Measurements from ENCODE around the gene GPC3. TPM values are rescaled to one million over a fixed set of nuclear protein-coding genes. Genes with fewer than 3 reads are reported as not detected.

The GPC3 gene
- total and polyA plus RNA-seq, 2 experiments from 2014 or later, result 36.8 to 60.1 TPM

DNA sequence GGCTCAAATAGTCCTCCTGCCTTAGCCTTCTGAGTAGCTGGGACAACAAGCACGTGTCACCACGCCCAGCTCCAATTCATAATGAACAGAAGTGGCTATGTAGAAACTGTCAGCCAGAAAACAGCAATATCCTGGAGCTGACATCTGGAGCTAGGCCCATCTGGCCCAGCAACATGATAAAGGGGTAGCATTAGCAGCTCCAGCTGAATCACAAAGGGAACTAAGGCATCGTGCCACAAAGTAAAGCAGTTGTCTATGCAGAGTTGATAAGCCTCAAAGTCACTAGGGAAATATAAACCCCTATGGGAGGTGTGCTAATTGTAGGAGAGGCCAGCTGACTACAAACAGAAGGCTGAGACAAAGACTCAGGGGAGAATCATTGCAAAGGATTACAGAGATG lies 299.6 kb downstream of the GPC3 start (continued):
- TF ChIP-seq POLR2AphosphoS5 (IDR thresholded peaks at IDR 0.05; ENCODE audit: low read depth) (no peak), STAT1 (IDR thresholded peaks at IDR 0.05; ENCODE audit: unreplicated experiment) (no peak), EZH2phosphoT487 (IDR thresholded peaks at IDR 0.05; ENCODE audit: unreplicated experiment) (no peak), ZNF114 (CRISPR knock-in tag; IDR thresholded peaks at IDR 0.05) (no peak), JUNB (IDR thresholded peaks at IDR 0.05; ENCODE audit: unreplicated experiment) (no peak), CREB1 (CRISPR knock-in tag; IDR thresholded peaks at IDR 0.05; ENCODE audit: low read depth) (no peak), ZNF331 (CRISPR knock-in tag; IDR thresholded peaks at IDR 0.05; ENCODE audit: low read depth) (no peak)
- TF ChIP-seq, protein P1, sequence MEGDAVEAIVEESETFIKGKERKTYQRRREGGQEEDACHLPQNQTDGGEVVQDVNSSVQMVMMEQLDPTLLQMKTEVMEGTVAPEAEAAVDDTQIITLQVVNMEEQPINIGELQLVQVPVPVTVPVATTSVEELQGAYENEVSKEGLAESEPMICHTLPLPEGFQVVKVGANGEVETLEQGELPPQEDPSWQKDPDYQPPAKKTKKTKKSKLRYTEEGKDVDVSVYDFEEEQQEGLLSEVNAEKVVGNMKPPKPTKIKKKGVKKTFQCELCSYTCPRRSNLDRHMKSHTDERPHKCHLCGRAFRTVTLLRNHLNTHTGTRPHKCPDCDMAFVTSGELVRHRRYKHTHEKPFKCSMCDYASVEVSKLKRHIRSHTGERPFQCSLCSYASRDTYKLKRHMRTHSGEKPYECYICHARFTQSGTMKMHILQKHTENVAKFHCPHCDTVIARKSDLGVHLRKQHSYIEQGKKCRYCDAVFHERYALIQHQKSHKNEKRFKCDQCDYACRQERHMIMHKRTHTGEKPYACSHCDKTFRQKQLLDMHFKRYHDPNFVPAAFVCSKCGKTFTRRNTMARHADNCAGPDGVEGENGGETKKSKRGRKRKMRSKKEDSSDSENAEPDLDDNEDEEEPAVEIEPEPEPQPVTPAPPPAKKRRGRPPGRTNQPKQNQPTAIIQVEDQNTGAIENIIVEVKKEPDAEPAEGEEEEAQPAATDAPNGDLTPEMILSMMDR (conservative IDR thresholded peaks at IDR 0.05; ENCODE audit: low read depth in 2 of 2), result no peak
- TF ChIP-seq, protein P2, sequence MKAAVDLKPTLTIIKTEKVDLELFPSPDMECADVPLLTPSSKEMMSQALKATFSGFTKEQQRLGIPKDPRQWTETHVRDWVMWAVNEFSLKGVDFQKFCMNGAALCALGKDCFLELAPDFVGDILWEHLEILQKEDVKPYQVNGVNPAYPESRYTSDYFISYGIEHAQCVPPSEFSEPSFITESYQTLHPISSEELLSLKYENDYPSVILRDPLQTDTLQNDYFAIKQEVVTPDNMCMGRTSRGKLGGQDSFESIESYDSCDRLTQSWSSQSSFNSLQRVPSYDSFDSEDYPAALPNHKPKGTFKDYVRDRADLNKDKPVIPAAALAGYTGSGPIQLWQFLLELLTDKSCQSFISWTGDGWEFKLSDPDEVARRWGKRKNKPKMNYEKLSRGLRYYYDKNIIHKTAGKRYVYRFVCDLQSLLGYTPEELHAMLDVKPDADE (IDR thresholded peaks at IDR 0.05), result no peak

DNA sequence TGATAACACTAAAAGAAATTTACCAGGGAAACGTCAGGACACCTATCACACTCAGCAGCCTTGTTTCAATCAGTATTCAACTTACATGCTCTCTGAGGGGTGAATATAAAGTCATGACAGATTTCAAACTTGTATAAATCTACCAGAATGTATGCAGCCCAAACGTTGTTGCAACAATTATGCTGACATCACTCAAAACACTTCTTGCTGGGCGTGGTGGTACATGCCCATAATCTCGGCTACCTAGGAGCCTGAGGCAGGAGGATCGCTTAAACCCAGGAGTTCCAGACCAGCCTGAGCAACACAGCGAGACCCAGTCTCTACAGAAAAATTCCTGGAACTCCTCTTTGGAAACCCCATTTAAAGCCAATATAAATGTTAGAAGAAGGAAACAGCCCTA lies 303.5 kb downstream of the GPC3 start:
- no peaks in the 10 kb centered on the region for H3K9me2 ChIP-seq (ENCODE audit: insufficient read depth)
- H3K4me3 Mint-ChIP-seq, result no peak overlapping the region
- H3K4me2 ChIP-seq, result no peak overlapping the region
- H3K27me3 ChIP-seq (ENCODE audit: insufficient read depth), result no peaks in the 10 kb centered on the region
- 0 out of 2 replicates have a peak, but pooled peaks cover 6% of the 10 kb centered on the region for H3K4me1 ChIP-seq (ENCODE audit: insufficient read depth)
- no peaks in the 10 kb centered on the region for H3K79me2 ChIP-seq (replicated peaks; ENCODE audit: insufficient read depth)
- DNase-seq (ENCODE audit: low spot score), result no peak
- no peak for ATAC-seq
- H3K27me3 Mint-ChIP-seq (ENCODE audit: insufficient read depth, low read depth, poor library complexity), result no peaks in the 10 kb centered on the region
- H3K4me3 ChIP-seq, result no peak overlapping the region
- H3K36me3 ChIP-seq (ENCODE audit: insufficient read depth), result no peaks in the 10 kb centered on the region
- no peak overlapping the region for H3K27ac Mint-ChIP-seq
- H3F3A ChIP-seq (replicated peaks; ENCODE audit: low read depth), result no peaks in the 10 kb centered on the region
- H3K4me1 Mint-ChIP-seq, result peaks cover 15% of the 10 kb centered on the region
- no peaks in the 10 kb centered on the region for H3K36me3 Mint-ChIP-seq (ENCODE audit: low read depth)
- H4K20me1 ChIP-seq (replicated peaks; ENCODE audit: insufficient read depth), result no peaks in the 10 kb centered on the region
- H3K27ac ChIP-seq (ENCODE audit: low read depth), result no peak overlapping the region
- H2AFZ ChIP-seq, result no peak overlapping the region
- no peaks in the 10 kb centered on the region for H3K9me3 Mint-ChIP-seq
- TF ChIP-seq POLR2AphosphoS5 (IDR thresholded peaks at IDR 0.05; ENCODE audit: low read depth) (no peak), CREB1 (CRISPR knock-in tag; IDR thresholded peaks at IDR 0.05; ENCODE audit: low read depth) (no peak), STAT1 (IDR thresholded peaks at IDR 0.05; ENCODE audit: unreplicated experiment) (no peak), JUNB (IDR thresholded peaks at IDR 0.05; ENCODE audit: unreplicated experiment) (no peak), NANOG (IDR thresholded peaks at IDR 0.05; ENCODE audit: borderline replicate concordance) (no peak), ZNF114 (CRISPR knock-in tag; IDR thresholded peaks at IDR 0.05) (no peak)
- TF ChIP-seq, protein P1 (conservative IDR thresholded peaks at IDR 0.05; ENCODE audit: low read depth in 2 of 2), result no peak
- TF ChIP-seq, protein P3, sequence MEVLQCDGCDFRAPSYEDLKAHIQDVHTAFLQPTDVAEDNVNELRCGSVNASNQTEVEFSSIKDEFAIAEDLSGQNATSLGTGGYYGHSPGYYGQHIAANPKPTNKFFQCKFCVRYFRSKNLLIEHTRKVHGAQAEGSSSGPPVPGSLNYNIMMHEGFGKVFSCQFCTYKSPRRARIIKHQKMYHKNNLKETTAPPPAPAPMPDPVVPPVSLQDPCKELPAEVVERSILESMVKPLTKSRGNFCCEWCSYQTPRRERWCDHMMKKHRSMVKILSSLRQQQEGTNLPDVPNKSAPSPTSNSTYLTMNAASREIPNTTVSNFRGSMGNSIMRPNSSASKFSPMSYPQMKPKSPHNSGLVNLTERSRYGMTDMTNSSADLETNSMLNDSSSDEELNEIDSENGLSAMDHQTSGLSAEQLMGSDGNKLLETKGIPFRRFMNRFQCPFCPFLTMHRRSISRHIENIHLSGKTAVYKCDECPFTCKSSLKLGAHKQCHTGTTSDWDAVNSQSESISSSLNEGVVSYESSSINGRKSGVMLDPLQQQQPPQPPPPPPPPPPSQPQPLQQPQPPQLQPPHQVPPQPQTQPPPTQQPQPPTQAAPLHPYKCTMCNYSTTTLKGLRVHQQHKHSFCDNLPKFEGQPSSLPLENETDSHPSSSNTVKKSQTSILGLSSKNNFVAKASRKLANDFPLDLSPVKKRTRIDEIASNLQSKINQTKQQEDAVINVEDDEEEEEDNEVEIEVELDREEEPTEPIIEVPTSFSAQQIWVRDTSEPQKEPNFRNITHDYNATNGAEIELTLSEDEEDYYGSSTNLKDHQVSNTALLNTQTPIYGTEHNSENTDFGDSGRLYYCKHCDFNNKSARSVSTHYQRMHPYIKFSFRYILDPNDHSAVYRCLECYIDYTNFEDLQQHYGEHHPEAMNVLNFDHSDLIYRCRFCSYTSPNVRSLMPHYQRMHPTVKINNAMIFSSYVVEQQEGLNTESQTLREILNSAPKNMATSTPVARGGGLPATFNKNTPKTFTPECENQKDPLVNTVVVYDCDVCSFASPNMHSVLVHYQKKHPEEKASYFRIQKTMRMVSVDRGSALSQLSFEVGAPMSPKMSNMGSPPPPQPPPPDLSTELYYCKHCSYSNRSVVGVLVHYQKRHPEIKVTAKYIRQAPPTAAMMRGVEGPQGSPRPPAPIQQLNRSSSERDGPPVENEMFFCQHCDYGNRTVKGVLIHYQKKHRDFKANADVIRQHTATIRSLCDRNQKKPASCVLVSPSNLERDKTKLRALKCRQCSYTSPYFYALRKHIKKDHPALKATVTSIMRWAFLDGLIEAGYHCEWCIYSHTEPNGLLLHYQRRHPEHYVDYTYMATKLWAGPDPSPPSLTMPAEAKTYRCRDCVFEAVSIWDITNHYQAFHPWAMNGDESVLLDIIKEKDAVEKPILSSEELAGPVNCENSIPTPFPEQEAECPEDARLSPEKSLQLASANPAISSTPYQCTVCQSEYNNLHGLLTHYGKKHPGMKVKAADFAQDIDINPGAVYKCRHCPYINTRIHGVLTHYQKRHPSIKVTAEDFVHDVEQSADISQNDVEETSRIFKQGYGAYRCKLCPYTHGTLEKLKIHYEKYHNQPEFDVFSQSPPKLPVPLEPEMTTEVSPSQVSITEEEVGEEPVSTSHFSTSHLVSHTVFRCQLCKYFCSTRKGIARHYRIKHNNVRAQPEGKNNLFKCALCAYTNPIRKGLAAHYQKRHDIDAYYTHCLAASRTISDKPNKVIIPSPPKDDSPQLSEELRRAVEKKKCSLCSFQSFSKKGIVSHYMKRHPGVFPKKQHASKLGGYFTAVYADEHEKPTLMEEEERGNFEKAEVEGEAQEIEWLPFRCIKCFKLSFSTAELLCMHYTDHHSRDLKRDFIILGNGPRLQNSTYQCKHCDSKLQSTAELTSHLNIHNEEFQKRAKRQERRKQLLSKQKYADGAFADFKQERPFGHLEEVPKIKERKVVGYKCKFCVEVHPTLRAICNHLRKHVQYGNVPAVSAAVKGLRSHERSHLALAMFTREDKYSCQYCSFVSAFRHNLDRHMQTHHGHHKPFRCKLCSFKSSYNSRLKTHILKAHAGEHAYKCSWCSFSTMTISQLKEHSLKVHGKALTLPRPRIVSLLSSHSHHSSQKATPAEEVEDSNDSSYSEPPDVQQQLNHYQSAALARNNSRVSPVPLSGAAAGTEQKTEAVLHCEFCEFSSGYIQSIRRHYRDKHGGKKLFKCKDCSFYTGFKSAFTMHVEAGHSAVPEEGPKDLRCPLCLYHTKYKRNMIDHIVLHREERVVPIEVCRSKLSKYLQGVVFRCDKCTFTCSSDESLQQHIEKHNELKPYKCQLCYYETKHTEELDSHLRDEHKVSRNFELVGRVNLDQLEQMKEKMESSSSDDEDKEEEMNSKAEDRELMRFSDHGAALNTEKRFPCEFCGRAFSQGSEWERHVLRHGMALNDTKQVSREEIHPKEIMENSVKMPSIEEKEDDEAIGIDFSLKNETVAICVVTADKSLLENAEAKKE (CRISPR knock-in tag; IDR thresholded peaks at IDR 0.05), result no peak

Measured in GM23338 (cell line).